Erythroblast (primary cell): ENCODE measurements around the gene TSPEAR.

Experiments
- GATA1 ChIP-seq: IDR thresholded peaks from 2 replicates; pipeline ENCODE4 v1.6.1; 2011; ENCODE audit warnings: low read depth, mild to moderate bottlenecking, control low read depth, low read length, moderate library complexity
- POLR2A ChIP-seq: IDR thresholded peaks from 2 replicates; pipeline ENCODE4 v1.6.1; 2011; ENCODE audit warnings: mild to moderate bottlenecking, low read length

DNA sequence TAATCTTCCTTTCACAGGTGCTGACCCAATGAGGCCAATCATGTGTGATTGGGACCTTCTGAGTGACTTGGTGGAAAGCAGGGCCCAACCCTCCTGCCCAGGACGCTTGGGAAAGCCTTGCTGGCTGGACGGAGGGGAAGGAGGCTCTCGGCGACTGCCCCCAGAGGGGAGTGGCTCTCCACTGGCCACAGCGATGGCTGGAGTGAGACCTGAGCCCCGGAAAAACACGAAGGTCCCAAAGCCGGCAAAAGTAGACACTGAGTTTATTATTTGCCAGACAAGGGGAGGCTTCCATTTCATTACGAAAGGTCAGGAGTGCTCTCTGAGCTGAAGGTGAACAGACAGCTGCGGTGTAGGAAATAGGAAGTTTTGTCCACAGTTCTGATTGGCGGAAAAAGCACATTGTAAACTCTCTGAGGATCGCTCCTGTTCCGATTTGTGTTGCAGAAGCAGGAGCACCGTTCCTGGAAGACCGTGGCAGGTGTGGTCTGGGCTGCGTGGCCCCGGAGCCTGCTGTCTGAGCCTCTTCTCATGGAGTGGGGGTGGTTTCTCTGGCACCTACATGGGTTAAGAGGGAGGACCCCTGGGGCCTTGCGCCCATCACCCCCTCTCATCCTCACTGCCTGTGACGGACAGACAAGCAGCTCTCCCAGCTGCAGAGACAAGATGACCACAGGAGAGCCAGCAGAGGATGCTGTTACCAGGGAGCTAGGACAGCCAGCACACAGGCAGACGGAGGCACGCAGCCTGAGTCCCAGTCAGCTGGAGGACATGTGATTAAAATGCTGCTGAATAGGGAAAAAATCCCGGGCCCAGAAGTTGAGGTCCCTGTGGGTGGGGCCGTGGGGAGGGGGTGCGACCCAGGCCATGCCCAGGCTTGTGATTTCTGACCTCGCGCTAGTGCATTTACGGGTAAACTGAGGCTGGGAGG, 212.8 kb downstream of the TSPEAR start:
- TF ChIP-seq POLR2A = no peak
- no peak for TF ChIP-seq GATA1
